Ascending aorta (tissue), 2 donors: ENCODE data around the gene CDK14. TPM values are rescaled to one million over a fixed set of nuclear protein-coding genes. Genes with fewer than 3 reads are reported as not detected.
A peak's percentile ranks its signal among the peaks of the same experiment; 100 is the strongest.

Source experiments
- DNase-seq, 2 donors: peaks; one replicate each; pipeline ENCODE4 v3.0.0-alpha.2; 2019; ENCODE audit warnings: low spot score in 2 of 2
- H3K27ac ChIP-seq, 2 donors: fragments of 200-600 bp; sonication (generic); one replicate each; pipeline ENCODE4 v1.5.1; 2016 to 2017; ENCODE audit warnings: mild to moderate bottlenecking in 1 of 2
- H3K27me3 ChIP-seq: fragments of 200-600 bp; sonication (generic); one replicate; pipeline ENCODE4 v1.5.1; 2017
- H3K36me3 ChIP-seq, 2 donors: fragments of 200-600 bp; sonication (generic); one replicate each; pipeline ENCODE4 v1.5.1; 2016
- H3K4me1 ChIP-seq, 2 donors: fragments of 200-600 bp; sonication (generic); one replicate each; pipeline ENCODE4 v1.5.1; 2016 to 2017; ENCODE audit warnings: mild to moderate bottlenecking in 1 of 2
- H3K4me3 ChIP-seq, 2 donors: fragments of 200-600 bp; sonication (generic); one replicate each; pipeline ENCODE4 v1.5.1; 2016 to 2017; ENCODE audit warnings: mild to moderate bottlenecking in 1 of 2
- H3K9me3 ChIP-seq, 2 donors: fragments of 200-600 bp; sonication (generic); one replicate each; pipeline ENCODE4 v1.5.1; 2016
- intact Hi-C: fragments of 100-400 bp; cut with DNase I; formaldehyde crosslinking; loops from one replicate; pipeline ENCODE4 v1.15.1; 2023
- total RNA-seq: library from RNA; depleted of rRNA; stranded (reverse); fragments of >200 nt; gene quantifications from one replicate; pipeline ENCODE4 v1.1.0, GENCODE V29; 2016
- TF ChIP-seq, protein P1 (sequence below), 3 experiments: fragments of 200-600 bp in 2 of 3; fragments of 450-650 bp in 1 of 3; sonication (generic) in 2 of 3; IDR thresholded peaks; one replicate each; pipeline ENCODE4 v1.5.1; 2016 to 2019; ENCODE audit warnings: antibody characterized with exemption in 3 of 3, mild to moderate bottlenecking in 1 of 3, moderate library complexity in 1 of 3

The CDK14 gene
- total RNA-seq, 1 donor from 2014 or later, result 5.1 TPM

- intact Hi-C loops, result no loop called here
- no peaks in the 10 kb centered on the region for H3K27me3 ChIP-seq
- H3K9me3 ChIP-seq, result no peaks in the 10 kb centered on the region
- no peak overlapping the region for H3K27ac ChIP-seq
- no peak for DNase-seq
- no peaks in the 10 kb centered on the region for H3K36me3 ChIP-seq
- TF ChIP-seq, protein P1, sequence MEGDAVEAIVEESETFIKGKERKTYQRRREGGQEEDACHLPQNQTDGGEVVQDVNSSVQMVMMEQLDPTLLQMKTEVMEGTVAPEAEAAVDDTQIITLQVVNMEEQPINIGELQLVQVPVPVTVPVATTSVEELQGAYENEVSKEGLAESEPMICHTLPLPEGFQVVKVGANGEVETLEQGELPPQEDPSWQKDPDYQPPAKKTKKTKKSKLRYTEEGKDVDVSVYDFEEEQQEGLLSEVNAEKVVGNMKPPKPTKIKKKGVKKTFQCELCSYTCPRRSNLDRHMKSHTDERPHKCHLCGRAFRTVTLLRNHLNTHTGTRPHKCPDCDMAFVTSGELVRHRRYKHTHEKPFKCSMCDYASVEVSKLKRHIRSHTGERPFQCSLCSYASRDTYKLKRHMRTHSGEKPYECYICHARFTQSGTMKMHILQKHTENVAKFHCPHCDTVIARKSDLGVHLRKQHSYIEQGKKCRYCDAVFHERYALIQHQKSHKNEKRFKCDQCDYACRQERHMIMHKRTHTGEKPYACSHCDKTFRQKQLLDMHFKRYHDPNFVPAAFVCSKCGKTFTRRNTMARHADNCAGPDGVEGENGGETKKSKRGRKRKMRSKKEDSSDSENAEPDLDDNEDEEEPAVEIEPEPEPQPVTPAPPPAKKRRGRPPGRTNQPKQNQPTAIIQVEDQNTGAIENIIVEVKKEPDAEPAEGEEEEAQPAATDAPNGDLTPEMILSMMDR (IDR thresholded peaks at IDR 0.05), result no peak
- peaks cover 0 to 14% of the 10 kb centered on the region in 2 donors for H3K4me1 ChIP-seq
- no peak overlapping the region for H3K4me3 ChIP-seq
These were observed 64.7 kb downstream of the CDK14 start for GRCh38 chr7:90660819-90661218.

- Histone ChIP-seq H3K4me1 (peaks cover 0 to 14% of the 10 kb centered on the region in 2 donors), H3K9me3 (no peaks in the 10 kb centered on the region), H3K4me3 (no peak overlapping the region), H3K36me3 (no peaks in the 10 kb centered on the region), H3K27ac (peak overlapping the region in 1 of 2 donors; percentile 2), H3K27me3 (no peaks in the 10 kb centered on the region)
- no peak for DNase-seq
- TF ChIP-seq, protein P1 (IDR thresholded peaks at IDR 0.05), result no peak
- intact Hi-C loops, result no loop called here
These were observed 65.4 kb downstream of the CDK14 start for GRCh38 chr7:90661290-90662151.

GRCh38 chr7:90663176-90663575 is 67.1 kb downstream of the CDK14 start:
- Histone ChIP-seq H3K9me3 (no peaks in the 10 kb centered on the region), H3K4me1 (peaks cover 0 to 14% of the 10 kb centered on the region in 2 donors), H3K4me3 (no peak overlapping the region), H3K27me3 (no peaks in the 10 kb centered on the region), H3K27ac (no peak overlapping the region), H3K36me3 (no peaks in the 10 kb centered on the region)
- TF ChIP-seq, protein P1 (IDR thresholded peaks at IDR 0.05), result no peak
- intact Hi-C loops, result no loop called here
- DNase-seq, result no peak

DNA sequence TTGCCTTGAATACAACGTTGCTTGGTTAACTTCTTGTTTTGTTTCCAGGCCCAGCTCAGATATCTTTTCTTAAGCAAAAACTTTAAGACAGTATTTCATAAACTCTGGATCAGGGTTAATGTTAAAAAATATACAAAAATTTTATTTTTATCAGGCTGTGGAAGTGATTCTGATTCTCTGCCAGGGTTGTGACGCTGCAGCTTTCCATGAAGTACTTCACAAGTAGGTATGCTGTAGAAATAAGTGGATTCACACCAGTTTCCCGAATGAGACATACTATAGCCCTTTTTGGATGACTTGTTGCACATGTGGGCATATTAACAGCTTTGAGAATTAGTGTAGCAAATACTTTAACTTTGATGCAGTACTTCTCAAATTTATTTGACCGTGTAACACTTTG is 70.1 kb downstream of the CDK14 start:
- intact Hi-C loops, result no loop called here
- Histone ChIP-seq H3K4me1 (peaks cover 0 to 10% of the 10 kb centered on the region in 2 donors), H3K27me3 (no peaks in the 10 kb centered on the region), H3K4me3 (no peak overlapping the region), H3K27ac (no peak overlapping the region), H3K9me3 (no peaks in the 10 kb centered on the region), H3K36me3 (no peaks in the 10 kb centered on the region)
- TF ChIP-seq, protein P1 (IDR thresholded peaks at IDR 0.05), result no peak
- DNase-seq, result no peak

GRCh38 chr7:90668992-90669391 is 72.9 kb downstream of the CDK14 start:
- TF ChIP-seq, protein P1 (IDR thresholded peaks at IDR 0.05), result no peak
- Histone ChIP-seq H3K4me1 (no peaks in the 10 kb centered on the region), H3K9me3 (no peaks in the 10 kb centered on the region), H3K27ac (no peak overlapping the region), H3K36me3 (no peaks in the 10 kb centered on the region), H3K4me3 (no peak overlapping the region), H3K27me3 (no peaks in the 10 kb centered on the region)
- DNase-seq, result no peak
- intact Hi-C loops, result no loop called here
